NCI-H510A (cell line): ENCODE measurements around the gene POU5F2.

ENCODE experiments used
- DNase-seq: peaks from one replicate; lab custom pipeline; 2025; lab: John Stamatoyannopoulos, UW

Gene POU5F2

DNA sequence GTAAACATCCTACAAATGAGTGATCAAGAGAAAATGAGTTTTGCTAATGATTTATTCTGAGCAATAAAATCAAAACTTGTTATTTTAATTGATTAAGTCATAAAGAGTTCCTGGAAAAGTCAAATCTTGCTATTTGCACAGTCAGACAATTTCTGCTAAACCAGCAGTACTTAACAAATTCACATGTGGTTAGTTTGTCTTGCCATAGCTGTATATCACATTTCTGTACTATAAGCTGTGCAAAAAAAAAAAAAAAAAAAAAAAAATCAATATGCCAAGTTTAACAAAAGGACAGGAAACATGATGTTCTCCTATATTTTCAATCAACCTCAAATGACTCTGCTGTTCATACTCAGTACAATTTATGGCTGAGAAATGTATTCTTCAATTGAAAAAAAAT is 24.9 kb downstream of the POU5F2 start:
- no peak for DNase-seq

GRCh38 chr5:93715761-93716160 is 25.6 kb downstream of the POU5F2 start:
- no peak for DNase-seq

DNA sequence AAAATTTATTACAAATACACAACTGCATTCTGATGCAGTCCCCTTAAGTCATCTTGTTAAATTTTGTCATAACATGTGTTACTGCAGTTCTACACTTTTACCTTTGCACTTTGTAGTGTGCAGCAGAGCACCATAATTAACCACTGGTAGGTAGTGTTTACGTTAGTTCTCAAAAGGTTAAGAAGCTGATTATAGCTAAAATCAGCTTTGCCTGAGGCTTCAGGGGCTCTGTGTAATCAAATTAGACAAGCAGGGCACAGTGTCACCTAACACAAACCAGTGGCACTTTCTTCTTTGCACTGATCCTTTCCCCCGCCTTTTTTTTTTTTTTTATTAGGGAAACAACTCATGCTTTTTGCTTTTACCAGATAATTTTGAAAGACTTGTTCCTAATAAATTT is 26.1 kb downstream of the POU5F2 start:
- no peak for DNase-seq

- DNase-seq, result no peak
Measured at GRCh38 chr5:93708442-93708841, 33.0 kb downstream of the POU5F2 start.

DNA sequence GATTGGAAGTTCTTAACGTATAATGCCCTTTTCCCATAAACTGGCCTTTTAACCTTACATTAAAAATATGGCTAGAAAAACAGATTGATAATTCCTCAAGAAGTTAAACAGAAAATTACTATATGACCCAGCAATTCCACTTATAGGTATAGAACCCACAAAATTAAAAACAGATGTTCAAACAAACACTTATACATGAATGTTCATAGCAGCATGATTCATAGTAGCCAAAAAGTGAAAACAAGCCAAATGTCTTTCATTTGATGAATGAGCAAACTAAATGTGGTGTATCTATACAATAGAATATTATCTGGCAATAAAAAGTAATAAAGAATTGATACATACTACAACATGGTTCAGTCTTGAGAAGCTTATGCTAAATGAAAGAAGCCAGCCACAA is 35.5 kb downstream of the POU5F2 start:
- DNase-seq, result no peak

DNA sequence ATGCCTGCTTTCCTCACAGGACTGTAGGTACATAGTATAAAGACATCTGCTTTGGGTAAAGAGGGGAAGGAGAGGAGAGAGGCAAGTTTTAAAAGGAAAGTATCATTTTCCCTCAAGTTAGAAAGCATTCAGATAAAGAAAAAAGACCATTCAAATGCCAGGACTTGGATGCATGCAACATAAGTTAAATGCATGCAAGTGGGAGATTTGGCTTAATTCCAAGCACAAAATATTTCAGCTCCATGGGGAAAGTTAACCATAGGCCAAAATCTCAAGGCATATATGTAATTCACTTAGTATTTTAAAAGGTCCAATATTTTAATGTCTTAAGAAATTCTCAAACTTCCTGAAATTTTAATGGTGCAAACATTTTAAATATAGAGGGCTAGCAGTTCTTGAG is 36.4 kb downstream of the POU5F2 start:
- no peak for DNase-seq

DNA sequence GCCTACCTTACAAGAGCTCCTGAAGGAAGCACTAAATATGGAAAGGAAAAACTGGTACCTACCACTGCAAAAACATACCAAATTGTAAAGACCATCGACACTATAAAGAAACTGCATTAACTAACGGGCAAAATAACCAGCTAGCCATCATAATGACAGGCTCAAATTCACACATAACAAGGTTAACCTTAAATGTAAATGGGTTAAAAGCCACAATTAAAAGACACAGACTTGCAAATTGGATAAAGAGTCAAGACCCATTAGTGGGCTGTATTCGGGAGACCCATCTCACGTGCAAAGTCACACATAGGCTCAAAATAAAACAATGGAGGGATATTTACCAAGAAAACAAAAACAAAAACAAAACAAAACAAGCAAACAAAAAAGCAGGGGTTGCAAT is 49.4 kb downstream of the POU5F2 start:
- no peak for DNase-seq
